ENCODE data around the gene PRKD2.
A peak's percentile ranks its signal among the peaks of the same experiment; 100 is the strongest.

The PRKD2 gene

GRCh38 chr19:46698395-46699321, 18.3 kb downstream of the PRKD2 start:
- DNase-seq = no peak

GRCh38 chr19:46697204-46697960, 19.5 kb downstream of the PRKD2 start:
- DNase-seq = no peak

- DNase-seq = no peak
These were observed 20.1 kb downstream of the PRKD2 start for GRCh38 chr19:46696866-46697203.

- no peak for DNase-seq
These were observed 20.9 kb downstream of the PRKD2 start for GRCh38 chr19:46696052-46696451.

GRCh38 chr19:46693760-46694159, 23.2 kb downstream of the PRKD2 start:
- no peak for DNase-seq

DNA sequence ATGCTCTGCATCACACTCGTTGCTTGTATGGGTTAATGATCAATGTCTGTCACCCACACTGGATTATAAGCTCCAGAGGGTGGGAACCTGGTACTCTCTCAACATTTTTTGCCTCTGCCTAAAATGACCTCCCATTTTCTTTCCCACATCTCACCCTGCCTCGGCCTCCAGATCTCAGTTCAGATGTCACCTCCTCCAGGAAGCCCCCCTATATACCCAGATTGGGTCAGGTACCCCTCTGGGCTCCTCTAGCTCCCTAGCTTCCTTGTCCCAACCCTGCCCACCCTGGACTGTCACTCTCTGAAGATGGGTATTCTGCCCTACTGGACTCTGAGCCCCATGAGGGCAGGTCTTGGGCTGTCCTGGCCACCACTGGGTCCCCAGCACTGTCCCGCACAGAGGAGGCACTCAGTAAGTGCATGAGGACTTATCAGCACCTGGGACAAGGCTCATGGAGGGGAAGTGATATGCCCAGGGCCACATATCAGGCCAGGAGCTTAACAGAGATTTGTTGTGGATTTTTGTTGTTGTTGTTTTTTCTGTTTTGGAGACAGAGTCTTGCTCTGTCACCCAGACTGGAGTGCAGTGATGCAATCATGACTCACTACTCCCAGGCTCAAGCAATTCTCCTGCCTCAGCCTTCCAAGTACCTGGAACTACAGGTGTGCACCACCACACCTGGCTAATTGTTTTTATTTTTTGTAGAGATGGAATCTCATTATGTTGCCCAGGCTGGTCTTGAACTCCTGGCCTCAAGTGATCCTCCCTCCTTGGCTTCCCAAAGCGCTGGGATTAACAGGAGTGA, 23.8 kb downstream of the PRKD2 start:
- no peak for DNase-seq

DNA sequence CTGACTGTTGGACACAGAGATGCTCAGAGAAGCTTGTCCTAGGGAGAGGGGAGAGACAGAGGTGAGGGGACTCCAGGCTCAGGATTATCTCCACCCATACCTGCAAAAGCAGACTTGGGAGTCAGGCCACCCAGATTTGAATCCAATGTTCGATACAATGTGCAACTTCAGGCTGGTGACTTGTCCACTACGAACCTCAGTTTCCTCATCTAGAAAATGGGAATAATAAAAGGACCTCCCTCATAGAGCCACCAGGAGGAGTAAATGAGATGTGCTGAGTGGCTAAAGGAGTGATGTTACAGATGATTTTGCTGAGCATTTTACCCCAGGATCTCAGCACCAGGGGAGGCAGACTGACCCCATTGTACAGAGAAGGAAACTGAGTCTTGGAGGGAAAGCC, 25.0 kb downstream of the PRKD2 start:
- no peak for DNase-seq

- no peak for DNase-seq
These were observed 25.8 kb downstream of the PRKD2 start for GRCh38 chr19:46691104-46691503.

DNA sequence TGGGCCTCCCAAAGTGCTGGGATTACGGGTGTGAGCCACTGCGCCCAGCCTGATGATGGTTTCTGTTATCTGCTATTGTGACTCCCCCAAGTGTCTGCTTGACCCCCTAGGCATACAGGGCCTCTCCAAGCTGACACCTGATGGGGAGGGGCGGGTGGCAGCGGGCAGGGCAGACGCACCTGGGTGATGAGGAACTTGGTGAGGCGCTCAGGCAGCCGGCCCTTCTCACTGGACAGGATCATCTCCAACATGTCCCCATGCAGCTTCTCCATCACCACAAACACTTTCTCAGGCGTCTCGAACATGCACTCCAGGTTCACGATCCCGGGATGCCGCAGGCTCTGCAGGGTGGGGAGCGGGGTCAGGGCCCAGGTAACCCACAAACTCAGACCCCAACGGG, 27.6 kb downstream of the PRKD2 start:
- no peak for DNase-seq

DNA sequence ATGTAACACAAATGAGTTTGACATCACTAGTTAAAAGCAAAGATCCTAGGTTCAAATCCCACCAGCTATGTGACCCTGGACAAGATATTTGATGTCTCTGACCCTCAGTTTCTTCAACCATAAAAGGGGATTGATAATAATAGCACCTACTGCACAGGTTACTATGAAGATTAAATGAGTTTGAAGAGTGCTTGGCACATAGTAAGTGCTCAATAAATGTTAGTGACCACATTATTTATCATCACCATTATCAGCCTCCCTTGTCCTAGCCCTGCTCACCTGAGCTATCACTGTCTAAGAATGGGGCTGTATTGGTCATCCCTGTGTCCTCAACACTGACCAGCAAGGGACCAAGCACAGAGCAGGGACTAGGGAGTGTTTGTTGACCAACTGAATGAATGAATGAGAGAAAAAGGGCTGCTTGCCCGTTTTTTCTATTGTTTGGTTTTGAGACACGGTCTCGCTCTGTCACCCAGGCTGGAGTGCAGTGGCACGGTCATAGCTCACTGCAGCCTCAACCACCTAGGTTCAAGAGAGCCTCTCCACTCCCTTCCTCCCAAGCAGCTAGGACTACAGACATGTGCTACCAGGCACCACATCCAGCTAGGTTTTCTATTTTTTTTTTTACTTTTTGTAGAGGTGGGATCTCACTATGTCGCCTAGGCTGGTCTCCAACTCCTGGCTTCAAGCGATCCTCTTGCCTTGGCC, 29.3 kb downstream of the PRKD2 start:
- DNase-seq = no peak

DNA sequence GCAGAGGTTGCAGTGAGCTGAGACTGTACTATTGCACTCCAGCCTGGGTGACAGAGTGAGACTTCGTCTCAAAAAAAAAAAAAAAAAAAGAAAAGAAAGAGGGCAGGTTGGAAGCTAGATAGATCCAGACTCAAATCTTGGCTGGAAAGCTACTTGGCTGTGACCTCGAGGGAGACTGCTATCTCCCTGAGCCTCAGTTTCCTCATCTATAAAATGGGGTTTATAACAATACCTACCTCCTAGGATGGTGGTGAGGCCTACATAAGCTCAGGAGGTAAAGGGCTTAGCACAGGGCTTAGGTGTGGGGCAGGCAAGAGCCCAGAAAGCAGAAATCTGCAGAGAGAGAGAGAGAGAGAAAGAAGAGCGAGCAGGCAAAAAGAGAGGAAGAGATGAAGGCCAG, 31.7 kb downstream of the PRKD2 start:
- DNase-seq = no peak

DNA sequence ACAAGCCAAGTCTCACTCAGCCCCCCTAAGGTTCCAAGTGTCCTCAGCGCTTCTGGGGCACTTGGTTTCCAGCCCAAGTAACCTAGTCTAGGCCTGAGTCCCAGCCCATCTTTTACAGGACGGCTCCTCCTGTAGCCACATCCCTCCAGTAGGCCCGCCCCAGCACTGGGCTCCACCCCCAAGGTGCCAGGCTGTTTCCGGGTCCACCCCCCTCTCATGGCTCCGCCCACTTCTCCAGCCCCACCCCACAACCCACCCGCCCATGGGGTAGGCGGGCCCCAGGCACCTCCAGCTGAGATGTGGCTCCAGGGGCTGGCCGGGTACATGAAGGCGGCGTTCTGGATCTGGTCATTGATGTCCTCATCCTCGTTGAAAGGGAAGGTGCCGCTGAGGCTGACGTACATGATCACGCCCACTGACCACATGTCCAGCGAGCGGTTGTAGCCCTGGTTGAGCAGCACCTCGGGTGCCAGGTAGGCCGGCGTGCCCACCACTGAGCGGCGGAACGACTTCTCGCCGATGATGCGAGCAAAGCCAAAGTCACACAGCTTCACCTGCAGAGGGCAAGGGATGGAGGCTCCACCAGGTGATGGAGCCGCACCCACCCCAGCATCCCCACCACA, 38.7 kb downstream of the PRKD2 start:
- peak; percentile 41 for DNase-seq

GRCh38 chr19:46674416-46675178, 42.3 kb downstream of the PRKD2 start:
- DNase-seq = no peak

DNA sequence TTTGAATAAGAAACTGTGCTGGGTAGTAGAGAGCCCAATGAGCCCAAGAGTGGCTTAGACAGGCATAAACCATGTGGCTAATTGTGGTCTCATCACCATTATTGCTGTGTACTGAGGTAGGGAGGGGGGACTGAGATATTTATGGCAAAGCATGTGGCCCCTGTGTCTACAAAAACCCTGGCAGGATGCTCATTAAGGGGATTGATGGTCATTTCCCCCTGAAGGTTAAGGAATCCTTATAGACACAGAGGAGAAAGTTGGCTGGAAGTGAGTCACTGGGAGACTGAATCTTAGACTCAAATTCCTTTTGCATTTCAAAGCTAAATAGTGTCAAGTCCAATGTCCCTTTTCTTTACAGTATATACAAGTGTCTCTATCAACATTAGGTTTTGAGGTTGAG, 46.1 kb downstream of the PRKD2 start:
- DNase-seq = no peak

DNA sequence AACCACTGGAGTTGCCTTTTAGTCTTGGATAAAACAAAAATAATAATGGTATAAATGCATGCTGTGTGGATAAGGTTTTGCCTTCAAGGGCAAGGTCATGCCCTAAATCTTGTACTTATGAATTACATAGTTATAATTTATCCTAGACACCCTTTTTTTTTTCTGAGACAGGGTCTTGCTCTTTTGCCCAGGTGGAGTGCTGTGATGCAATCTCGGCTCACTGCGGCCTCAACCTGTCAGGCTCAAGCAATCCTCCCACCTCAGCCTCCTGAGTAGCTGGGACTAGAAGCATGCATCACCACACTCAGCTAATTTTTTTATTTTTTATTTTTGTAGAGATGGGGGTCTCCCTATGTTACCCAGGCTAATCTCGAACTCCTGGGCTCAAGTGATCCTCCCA, 48.3 kb downstream of the PRKD2 start:
- DNase-seq = no peak

DNA sequence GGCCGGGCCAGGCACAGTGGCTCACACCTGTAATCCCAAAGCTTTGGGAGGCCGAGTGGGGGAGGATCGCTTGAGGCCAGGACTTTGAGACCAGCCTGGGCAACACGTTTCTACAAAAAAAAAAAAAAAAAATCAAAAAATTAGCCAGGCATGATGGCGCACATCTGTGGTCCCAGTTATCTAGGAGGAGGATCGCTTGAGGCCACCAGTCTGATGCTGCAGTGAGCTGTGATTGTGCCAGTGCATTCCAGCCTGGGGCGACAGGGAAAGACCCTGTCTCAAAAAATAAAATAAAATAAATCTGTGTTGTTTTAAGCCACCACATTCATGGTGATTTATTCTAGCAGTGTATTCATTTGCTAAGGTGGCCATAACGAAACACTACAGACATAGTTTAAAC, 51.8 kb downstream of the PRKD2 start:
- no peak for DNase-seq

DNA sequence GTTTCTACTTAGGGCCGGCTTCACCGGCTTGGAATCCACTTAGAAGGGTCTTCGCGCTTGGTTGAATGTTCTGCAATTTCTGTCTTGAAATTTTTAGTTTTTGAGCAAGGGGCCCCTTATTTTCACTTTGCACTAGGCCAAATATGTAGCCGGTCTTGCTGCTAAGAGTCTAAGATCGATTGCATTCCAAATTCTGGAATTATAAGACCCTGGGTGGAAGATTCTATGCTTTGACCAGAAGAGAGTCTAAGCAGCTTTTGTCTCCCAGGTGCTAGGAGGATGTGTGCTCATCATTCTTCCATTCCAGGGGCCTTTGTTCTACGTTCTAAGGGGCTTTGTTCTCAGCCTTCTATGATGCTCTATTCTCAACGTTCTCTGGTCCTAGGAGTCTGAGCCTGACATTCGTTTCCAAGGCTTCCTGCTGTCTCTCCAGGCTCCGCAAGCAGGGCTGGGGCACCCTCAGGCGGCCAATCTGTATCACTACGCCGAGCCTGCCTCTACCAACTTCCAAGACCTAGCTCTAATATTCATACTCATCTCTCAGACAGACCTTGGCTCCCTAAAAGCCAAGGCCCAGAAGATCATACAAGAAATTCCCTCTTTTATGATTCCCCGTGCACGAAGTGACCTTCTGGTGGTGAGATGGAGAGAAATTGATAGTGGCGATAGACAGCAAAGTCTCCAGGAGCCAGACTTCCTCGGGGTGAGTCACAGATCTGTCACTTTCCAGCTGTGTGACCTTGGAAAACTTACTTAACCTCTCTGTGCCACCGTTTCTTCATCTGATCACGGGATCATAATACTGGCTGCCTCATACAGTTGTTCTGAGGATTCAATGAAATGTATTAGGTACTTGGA, 55.0 kb downstream of the PRKD2 start:
- DNase-seq = peak; percentile 67

GRCh38 chr19:46661020-46661731, 55.7 kb downstream of the PRKD2 start, which contains the start of gene DACT3:
Gene DACT3, minus strand, starts transcription at chr19:46661182. Its CDS starts 118 bp downstream, at chr19:46661064.
- DNase-seq = peak; percentile 100

DNA sequence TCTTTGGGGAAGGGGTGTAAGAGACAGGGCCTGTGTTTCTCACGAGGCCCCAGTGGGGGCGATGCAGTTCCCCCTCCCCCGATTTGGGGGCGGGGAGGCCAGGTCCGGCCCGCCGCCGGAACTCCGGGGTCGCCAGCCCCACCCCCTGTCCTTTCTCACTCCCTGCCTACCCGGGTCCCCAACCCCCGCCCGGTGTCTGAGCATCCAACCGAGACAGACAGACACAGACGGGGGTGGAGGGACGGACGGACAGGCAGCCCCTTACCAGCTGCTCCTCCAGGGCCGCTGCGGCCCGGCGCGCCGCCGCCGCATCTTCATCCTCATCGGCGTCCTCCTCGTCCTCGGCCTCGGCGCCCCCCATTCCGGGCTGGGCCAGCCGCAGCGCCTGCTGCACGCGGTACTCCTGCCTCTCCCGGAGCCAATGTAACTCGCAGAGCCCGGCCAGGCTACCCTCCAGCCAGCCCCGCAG, 56.3 kb downstream of the PRKD2 start:
- no peak for DNase-seq
